GM23338 (cell line): ENCODE data around the gene GRPR. TPM values are rescaled to one million over a fixed set of nuclear protein-coding genes. Genes with fewer than 3 reads are reported as not detected.

Experiments
- ATAC-seq: fragments of 200-7000 bp; cut with Tn5 transposase; 3 replicates; pipeline ENCODE4 v1.9.1; 2020
- DNase-seq: peaks from one replicate; pipeline ENCODE4 v3.0.0-alpha.2; 2015; ENCODE audit warnings: low spot score
- H2AFZ ChIP-seq: fragments of 200-600 bp; sonication (generic); 2 replicates; pipeline ENCODE4 v1.8.0; 2016; ENCODE audit warnings: antibody characterized with exemption, mild to moderate bottlenecking, moderate library complexity
- H3F3A ChIP-seq: fragments of 200-600 bp; sonication (generic); replicated peaks from 2 replicates; pipeline ENCODE4 v1.8.0; 2017; ENCODE audit warnings: antibody characterized with exemption, mixed run types, low read depth
- H3K27ac ChIP-seq: fragments of 200-600 bp; sonication (generic); 2 replicates; pipeline ENCODE4 v1.6.1; 2016; ENCODE audit warnings: low read depth
- H3K27me3 ChIP-seq: fragments of 200-600 bp; sonication (generic); 2 replicates; pipeline ENCODE4 v1.8.0; 2016; ENCODE audit warnings: mild to moderate bottlenecking, mixed run types, moderate library complexity; ENCODE audit not compliant: insufficient read depth
- H3K36me3 ChIP-seq: fragments of 200-600 bp; sonication (generic); 2 replicates; pipeline ENCODE4 v1.8.0; 2016; ENCODE audit warnings: mild to moderate bottlenecking; ENCODE audit not compliant: insufficient read depth
- H3K4me1 ChIP-seq: fragments of 200-600 bp; sonication (generic); 2 replicates; pipeline ENCODE4 v1.8.0; 2016; ENCODE audit warnings: mild to moderate bottlenecking, moderate library complexity; ENCODE audit not compliant: insufficient read depth
- H3K4me2 ChIP-seq: fragments of 200-600 bp; sonication (generic); 2 replicates; pipeline ENCODE4 v1.7.1; 2017; ENCODE audit warnings: mixed run types
- H3K4me3 ChIP-seq: fragments of 200-600 bp; sonication (generic); 2 replicates; pipeline ENCODE4 v1.6.1; 2016; ENCODE audit warnings: mixed run types
- H3K79me2 ChIP-seq: fragments of 200-600 bp; sonication (generic); replicated peaks from 2 replicates; pipeline ENCODE4 v1.8.0; 2017; ENCODE audit warnings: mild to moderate bottlenecking; ENCODE audit not compliant: insufficient read depth
- H3K9me2 ChIP-seq: fragments of 200-600 bp; sonication (generic); 2 replicates; pipeline ENCODE4 v1.8.0; 2017; ENCODE audit not compliant: insufficient read depth
- H4K20me1 ChIP-seq: fragments of 200-600 bp; sonication (generic); replicated peaks from 2 replicates; pipeline ENCODE4 v1.8.0; 2017; ENCODE audit warnings: mild to moderate bottlenecking; ENCODE audit not compliant: insufficient read depth
- H3K27ac Mint-ChIP-seq: 2 replicates; pipeline ENCODE4 v1.8.0; 2020; ENCODE audit warnings: inconsistent platforms, mild to moderate bottlenecking, moderate library complexity, mixed read lengths
- H3K27me3 Mint-ChIP-seq: 3 replicates; pipeline ENCODE4 v1.8.0; 2022; ENCODE audit warnings: low read depth, mild to moderate bottlenecking, moderate library complexity, mixed read lengths, inconsistent platforms; ENCODE audit not compliant: insufficient read depth, poor library complexity
- H3K36me3 Mint-ChIP-seq: 3 replicates; pipeline ENCODE4 v1.8.0; 2021; ENCODE audit warnings: low read depth, mild to moderate bottlenecking, inconsistent platforms, moderate library complexity, mixed read lengths
- H3K4me1 Mint-ChIP-seq: 3 replicates; pipeline ENCODE4 v1.8.0; 2020; ENCODE audit warnings: mild to moderate bottlenecking, inconsistent platforms, mixed read lengths
- H3K4me3 Mint-ChIP-seq: 3 replicates; pipeline ENCODE4 v1.8.0; 2021; ENCODE audit warnings: moderate library complexity, mild to moderate bottlenecking, inconsistent platforms, mixed read lengths
- H3K9me3 Mint-ChIP-seq: 3 replicates; pipeline ENCODE4 v1.8.0; 2020; ENCODE audit warnings: moderate library complexity, mild to moderate bottlenecking, inconsistent platforms, mixed read lengths
- CREB1 ChIP-seq: fragments of 250-450 bp; sonication (Bioruptor Pico); IDR thresholded peaks from 2 replicates; pipeline ENCODE4 v1.5.0; 2020; ENCODE audit warnings: low read depth, mild to moderate bottlenecking, moderate library complexity
- EZH2 ChIP-seq: fragments of 200-600 bp; sonication (generic); IDR thresholded peaks from one replicate; pipeline ENCODE4 v1.8.0; 2017; ENCODE audit warnings: antibody characterized with exemption, mild to moderate bottlenecking, low read depth; ENCODE audit not compliant: unreplicated experiment
- JUNB ChIP-seq: IDR thresholded peaks from one replicate; pipeline ENCODE4 v1.6.1; 2016; ENCODE audit warnings: antibody characterized with exemption; ENCODE audit not compliant: unreplicated experiment
- NANOG ChIP-seq: IDR thresholded peaks from 2 replicates; pipeline ENCODE4 v1.6.1; 2016; ENCODE audit warnings: antibody characterized with exemption, borderline replicate concordance
- ZNF114 ChIP-seq: fragments of 250-450 bp; sonication (Bioruptor Pico); IDR thresholded peaks from 2 replicates; pipeline ENCODE4 v1.5.0; 2020; ENCODE audit warnings: mild to moderate bottlenecking, moderate library complexity
- ZNF462 ChIP-seq: fragments of 250-450 bp; sonication (Bioruptor Pico); IDR thresholded peaks from 2 replicates; pipeline ENCODE4 v1.5.0; 2020; ENCODE audit warnings: mild to moderate bottlenecking, moderate library complexity
- polyA plus RNA-seq: library from polyadenylated mRNA; unstranded; fragments of >200 nt; fragmentation: Nextera tagmentation; extraction: Ambion mirVana; gene quantifications from 2 replicates; pipeline ENCODE4 v1.2.1, GENCODE V29; 2016
- total RNA-seq: library from RNA; depleted of rRNA; stranded (reverse); fragments of >200 nt; shearing (Covaris generic); gene quantifications from 2 replicates; pipeline ENCODE4 v1.2.3, GENCODE V29; 2014; rRNA removed
- TF ChIP-seq, protein P1 (sequence below): IDR thresholded peaks from 2 replicates; pipeline ENCODE4 v1.6.1; 2016; ENCODE audit warnings: antibody characterized with exemption
- TF ChIP-seq, protein P2 (sequence below): IDR thresholded peaks from one replicate; pipeline ENCODE4 v1.6.1; 2018; ENCODE audit warnings: antibody characterized with exemption; ENCODE audit not compliant: unreplicated experiment

The GRPR gene
- total and polyA plus RNA-seq, 2 experiments from 2014 or later: 13.4 to 14.3 TPM

DNA sequence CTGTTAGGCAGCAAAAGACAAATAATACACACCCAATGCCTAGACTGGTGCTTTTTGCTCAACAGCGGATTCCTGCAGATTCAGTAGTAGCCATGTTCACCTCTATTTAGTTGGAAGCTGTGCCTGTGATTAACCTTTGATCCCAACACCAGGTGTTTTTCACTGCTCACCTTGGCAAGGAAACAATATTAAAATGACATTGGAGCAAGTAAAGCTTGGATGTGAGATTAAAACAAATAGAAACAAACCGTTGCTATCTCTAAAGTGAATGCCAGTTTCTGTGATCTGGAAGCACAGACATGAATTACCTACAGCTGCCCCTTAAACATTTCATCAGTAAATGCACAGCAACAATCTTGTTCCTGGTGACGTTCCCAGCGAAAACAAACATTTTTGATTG is 79.6 kb downstream of the GRPR start:
- ATAC-seq (no peak), DNase-seq (no peak)
- H3K9me3 Mint-ChIP-seq: no peaks in the 10 kb centered on the region; the same call in 2 of the 3 replicates
- Histone ChIP-seq H2AFZ (no peak overlapping the region), H3K4me2 (no peak overlapping the region), H3K79me2 (no peaks in the 10 kb centered on the region), H3K4me1 (0 out of 2 replicates have a peak, but pooled peaks cover 10% of the 10 kb centered on the region), H3K27me3 (no peaks in the 10 kb centered on the region), H3K4me3 (no peak overlapping the region), H3K36me3 (no peaks in the 10 kb centered on the region), H3K27ac (no peak overlapping the region), H3F3A (no peaks in the 10 kb centered on the region), H3K9me2 (peaks cover 6% of the 10 kb centered on the region; the same call in 1 of the 2 replicates), H4K20me1 (no peaks in the 10 kb centered on the region)
- H3K36me3 Mint-ChIP-seq: peaks cover 4% of the 10 kb centered on the region; the same call in 1 of the 3 replicates
- peaks cover 16% of the 10 kb centered on the region; the same call in 2 of the 3 replicates for H3K4me1 Mint-ChIP-seq
- no peak overlapping the region for H3K27ac Mint-ChIP-seq
- TF ChIP-seq, protein P1, sequence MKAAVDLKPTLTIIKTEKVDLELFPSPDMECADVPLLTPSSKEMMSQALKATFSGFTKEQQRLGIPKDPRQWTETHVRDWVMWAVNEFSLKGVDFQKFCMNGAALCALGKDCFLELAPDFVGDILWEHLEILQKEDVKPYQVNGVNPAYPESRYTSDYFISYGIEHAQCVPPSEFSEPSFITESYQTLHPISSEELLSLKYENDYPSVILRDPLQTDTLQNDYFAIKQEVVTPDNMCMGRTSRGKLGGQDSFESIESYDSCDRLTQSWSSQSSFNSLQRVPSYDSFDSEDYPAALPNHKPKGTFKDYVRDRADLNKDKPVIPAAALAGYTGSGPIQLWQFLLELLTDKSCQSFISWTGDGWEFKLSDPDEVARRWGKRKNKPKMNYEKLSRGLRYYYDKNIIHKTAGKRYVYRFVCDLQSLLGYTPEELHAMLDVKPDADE: no peak
- TF ChIP-seq NANOG: no peak
- no peak for TF ChIP-seq ZNF114 (CRISPR knock-in tag)
- no peak for TF ChIP-seq EZH2
- no peak for TF ChIP-seq ZNF462 (CRISPR knock-in tag)
- no peak for TF ChIP-seq CREB1
- no peak for TF ChIP-seq JUNB
- TF ChIP-seq, protein P2, sequence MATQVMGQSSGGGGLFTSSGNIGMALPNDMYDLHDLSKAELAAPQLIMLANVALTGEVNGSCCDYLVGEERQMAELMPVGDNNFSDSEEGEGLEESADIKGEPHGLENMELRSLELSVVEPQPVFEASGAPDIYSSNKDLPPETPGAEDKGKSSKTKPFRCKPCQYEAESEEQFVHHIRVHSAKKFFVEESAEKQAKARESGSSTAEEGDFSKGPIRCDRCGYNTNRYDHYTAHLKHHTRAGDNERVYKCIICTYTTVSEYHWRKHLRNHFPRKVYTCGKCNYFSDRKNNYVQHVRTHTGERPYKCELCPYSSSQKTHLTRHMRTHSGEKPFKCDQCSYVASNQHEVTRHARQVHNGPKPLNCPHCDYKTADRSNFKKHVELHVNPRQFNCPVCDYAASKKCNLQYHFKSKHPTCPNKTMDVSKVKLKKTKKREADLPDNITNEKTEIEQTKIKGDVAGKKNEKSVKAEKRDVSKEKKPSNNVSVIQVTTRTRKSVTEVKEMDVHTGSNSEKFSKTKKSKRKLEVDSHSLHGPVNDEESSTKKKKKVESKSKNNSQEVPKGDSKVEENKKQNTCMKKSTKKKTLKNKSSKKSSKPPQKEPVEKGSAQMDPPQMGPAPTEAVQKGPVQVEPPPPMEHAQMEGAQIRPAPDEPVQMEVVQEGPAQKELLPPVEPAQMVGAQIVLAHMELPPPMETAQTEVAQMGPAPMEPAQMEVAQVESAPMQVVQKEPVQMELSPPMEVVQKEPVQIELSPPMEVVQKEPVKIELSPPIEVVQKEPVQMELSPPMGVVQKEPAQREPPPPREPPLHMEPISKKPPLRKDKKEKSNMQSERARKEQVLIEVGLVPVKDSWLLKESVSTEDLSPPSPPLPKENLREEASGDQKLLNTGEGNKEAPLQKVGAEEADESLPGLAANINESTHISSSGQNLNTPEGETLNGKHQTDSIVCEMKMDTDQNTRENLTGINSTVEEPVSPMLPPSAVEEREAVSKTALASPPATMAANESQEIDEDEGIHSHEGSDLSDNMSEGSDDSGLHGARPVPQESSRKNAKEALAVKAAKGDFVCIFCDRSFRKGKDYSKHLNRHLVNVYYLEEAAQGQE: no peak
- peaks cover 2% of the 10 kb centered on the region for H3K27me3 Mint-ChIP-seq
- H3K4me3 Mint-ChIP-seq: no peak overlapping the region

Other genes with a start within 250 kb of the GRPR start
- gene MAGEB17, start 43.9 kb downstream of the GRPR start, total RNA-seq: 0.14 and 2.2 TPM in 2 replicates
- gene MAGEB17, start 43.9 kb downstream of the GRPR start, polyA plus RNA-seq: 0.42 and 0.56 TPM in 2 replicates